Activated CD8-positive, alpha-beta memory T cell treated with anti-CD3 and anti-CD28 coated beads for 4 hours (primary cell): ENCODE results near the gene MTG1.
"Not testable (repeated sequence)": the region's sequence is repeated elsewhere in the genome, so short reads cannot be mapped to it uniquely, and the experiment has no call there.

Experiments
- DNase-seq, 2 donors: peaks; one replicate each; pipeline ENCODE4 v3.0.0-alpha.2; 2020; ENCODE audit warnings: low read depth in 2 of 2

Gene MTG1

DNA sequence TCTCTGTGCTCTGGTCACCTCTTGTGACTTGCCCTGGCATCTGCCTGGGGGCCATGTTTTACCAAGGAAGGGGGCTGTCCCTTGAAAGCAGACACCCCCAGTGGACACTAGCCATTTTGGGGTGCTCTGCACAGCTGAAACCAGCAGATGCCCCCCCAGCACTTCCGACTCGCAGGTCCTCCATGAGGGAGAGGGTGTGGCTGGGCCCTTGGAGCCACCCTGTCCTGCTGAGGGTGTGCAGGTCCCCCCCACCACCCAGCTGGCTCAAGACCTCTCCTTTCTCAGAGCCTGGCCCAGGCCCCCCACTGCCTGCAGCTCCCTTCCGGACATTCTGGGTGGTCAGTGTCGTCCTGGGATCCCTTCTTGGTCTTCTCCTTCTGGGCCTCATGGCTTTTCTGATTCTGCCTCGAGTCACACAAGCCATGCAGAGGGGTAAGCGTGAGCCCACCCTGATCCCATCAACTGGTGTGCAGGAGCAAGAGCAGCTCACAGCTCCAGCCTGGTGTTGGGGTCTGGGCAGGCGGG, 72.1 kb downstream of the MTG1 start:
- DNase-seq: no peak

DNA sequence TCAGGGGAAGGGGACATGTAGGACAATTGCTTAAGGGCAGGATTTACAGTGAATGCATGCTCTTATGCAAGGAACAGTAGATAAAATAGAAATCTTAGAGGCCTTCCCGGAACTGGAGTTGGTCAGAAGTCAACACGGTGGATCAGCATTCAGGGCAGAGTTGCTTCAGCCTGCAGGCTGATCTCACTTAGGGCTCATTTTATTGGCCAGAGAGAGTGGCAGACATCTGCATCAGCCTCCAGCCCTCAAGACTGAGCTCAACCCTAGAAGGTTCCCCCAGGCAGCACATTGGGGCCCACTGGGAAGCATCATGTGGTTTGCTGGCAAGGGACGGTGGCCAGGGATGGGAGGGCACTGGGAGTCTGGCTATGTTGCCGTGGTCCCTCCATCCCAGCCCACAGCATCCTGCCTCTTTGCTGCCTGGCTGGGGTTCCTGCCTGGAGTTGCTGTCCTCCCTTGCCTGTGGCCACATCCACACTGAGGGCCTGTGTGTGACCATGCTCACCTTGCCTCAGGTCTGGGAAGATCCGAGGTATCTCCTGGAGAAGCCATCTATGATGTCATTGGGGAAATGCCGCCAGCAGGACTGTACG, 72.8 kb downstream of the MTG1 start:
- no peak for DNase-seq

DNA sequence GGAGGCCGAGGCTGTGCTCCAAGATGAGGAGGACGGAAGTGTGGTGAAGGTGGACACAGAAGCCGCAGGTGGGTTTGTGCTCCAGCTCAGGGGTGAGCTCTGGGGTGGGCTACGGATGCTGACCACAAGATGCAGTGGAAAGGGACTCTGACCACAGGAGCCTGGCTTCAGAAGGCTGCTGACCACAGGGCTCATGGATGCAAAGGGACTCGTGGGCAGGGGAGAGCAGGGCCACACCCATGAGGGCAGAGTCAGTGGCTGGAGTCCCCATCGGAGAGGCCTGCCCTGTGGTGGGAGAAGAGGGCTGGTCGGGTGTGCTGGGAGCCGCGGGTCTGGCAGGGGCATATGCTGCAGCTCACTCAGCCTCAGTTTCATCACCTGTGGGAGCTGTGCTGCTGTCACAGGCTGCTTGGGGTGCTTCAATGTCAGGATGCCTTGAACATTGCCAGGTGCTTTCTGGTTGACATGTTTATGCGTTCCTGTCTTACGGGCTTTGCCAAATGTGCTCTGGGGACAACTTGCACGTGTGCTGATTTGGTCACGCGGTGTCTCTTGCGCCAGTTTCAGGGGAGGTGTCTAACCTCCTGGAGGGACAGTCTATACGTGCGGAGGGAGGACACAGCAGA, 73.4 kb downstream of the MTG1 start:
- DNase-seq: no peak

DNA sequence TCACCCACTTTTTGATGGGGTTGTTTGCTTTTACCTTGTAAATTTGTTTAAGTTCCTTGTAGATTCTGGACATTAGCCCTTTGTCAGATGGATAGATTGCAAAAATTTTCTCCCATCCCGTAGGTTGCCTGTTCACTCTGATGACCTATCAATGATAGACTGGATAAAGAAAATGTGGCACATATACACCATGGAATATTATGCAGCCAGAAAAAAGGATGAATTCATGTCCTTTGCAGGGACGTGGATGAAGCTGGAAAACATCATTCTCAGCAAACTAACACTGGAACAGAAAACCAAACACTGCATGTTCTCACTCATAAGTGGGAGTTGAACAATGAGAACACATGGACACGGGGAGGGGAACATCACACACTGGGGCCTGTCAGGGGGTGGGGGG, 75.2 kb downstream of the MTG1 start:
- DNase-seq: not testable (repeated sequence)

DNA sequence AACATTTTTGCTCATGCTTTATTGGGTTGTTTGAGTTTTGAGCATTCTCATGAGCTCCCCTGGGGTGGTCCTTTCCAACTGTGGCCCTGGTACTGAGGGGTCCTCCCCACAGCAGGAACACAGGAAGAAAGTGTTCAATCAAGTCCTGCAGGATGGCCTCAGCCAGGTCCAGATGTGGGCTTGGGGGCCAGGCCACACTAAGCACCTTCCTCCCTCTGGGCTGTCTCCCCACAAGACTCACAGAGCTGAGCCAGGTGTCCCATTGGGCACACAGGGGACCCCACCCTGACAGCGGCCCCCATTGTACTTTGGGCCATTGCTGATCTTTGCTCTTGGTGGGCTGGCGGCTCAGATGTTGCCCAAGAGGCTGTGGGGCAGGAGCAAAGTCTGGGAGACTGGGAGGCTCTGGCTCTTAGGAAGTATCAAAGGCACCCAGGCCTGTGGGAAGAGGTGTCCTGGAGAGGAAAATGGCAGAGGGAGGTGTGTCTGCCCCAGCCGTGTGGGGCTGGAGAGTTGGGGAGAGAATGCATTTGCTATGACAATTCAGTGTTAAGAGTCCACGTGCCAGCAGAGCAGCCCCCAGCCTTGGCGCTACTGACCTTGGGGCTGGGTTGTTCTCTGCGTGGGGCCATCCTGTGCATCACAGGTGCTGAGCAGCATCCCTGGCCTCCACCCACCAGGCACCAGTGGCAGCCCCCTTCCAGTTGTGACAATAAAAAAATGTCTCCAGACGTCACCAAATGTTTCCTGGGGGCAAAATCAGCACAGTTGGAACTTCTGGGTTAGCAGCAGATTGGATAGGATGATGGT, 77.5 kb downstream of the MTG1 start:
- DNase-seq: no peak
